ENCODE data around the gene SLC9A8. TPM values are rescaled to one million over a fixed set of nuclear protein-coding genes. Genes with fewer than 3 reads are reported as not detected.

Gene SLC9A8

DNA sequence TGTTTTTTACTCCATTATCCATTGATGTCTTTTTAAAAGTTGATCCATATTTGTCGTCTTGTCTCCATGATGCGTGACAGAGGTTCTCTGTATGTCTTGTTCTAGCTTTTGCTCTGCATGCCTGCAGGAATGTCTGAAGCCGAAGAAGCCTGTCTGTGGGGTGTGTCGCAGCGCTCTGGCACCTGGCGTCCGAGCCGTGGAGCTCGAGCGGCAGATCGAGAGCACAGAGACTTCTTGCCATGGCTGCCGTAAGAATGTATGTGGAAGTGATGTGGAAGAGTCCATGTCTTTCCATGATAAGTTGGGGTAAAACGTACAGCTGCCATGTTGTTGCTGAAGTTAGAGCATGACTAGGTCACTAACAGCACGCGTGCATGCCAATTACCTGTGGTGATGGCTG is 128.8 kb downstream of the SLC9A8 start:
- no peak overlapping the region for H3K9ac ChIP-seq (ENCODE audit: low read depth, low read length)
- peaks cover 41% of the 10 kb centered on the region for H3K36me3 ChIP-seq (ENCODE audit: insufficient read depth, low read length)
- no peak overlapping the region for H3K4me3 ChIP-seq (ENCODE audit: low read length)
- peaks cover 21% of the 10 kb centered on the region for H3K4me1 ChIP-seq (ENCODE audit: control insufficient read depth, insufficient read depth, low read length)
- no peaks in the 10 kb centered on the region for H3K9me3 ChIP-seq (replicated peaks; ENCODE audit: low read length)
- no peak overlapping the region for H3K4me2 ChIP-seq (ENCODE audit: low read length)
- H3K27me3 ChIP-seq (ENCODE audit: control insufficient read depth, insufficient read depth, low read length): no peaks in the 10 kb centered on the region

Small RNA genes within 50 kb of the gene (small RNA-seq; reads per million reads assigned to genes)
- not detected for gene RF00017
- not detected for gene RF00019
- gene RNU6-919P: not detected
